VCaP (cell line): ENCODE results near the gene INAFM2.
A peak's percentile ranks its signal among the peaks of the same experiment; 100 is the strongest.

Source experiments
- H3K27ac ChIP-seq: fragments of 450-650 bp; 2 replicates; pipeline ENCODE4 v1.5.1; 2017
- TF ChIP-seq, protein P1 (sequence below): fragments of 450-650 bp; conservative IDR thresholded peaks from 2 replicates; pipeline ENCODE4 v1.5.1; 2017; ENCODE audit warnings: mild to moderate bottlenecking, moderate library complexity

The INAFM2 gene

DNA sequence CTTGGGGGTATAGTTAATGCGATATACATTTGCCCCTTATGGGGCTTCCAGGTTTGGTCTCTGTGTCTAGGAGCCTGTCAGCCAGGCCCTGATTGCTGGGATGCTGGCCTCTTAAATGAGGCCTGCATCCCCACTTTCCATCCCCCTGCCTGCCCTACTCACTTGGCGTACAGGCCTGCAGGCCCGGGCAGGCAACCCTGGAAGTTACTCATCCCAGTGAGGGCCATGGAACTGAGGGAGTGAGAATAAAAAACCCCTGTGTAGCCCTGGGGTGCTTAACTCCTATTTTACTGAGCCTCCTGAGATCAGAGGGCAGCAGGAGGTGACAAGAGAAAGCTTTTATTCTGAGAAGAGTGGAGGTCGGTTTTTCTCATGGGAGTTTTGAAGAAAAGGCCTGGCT, 36.5 kb downstream of the INAFM2 start:
- TF ChIP-seq, protein P1, sequence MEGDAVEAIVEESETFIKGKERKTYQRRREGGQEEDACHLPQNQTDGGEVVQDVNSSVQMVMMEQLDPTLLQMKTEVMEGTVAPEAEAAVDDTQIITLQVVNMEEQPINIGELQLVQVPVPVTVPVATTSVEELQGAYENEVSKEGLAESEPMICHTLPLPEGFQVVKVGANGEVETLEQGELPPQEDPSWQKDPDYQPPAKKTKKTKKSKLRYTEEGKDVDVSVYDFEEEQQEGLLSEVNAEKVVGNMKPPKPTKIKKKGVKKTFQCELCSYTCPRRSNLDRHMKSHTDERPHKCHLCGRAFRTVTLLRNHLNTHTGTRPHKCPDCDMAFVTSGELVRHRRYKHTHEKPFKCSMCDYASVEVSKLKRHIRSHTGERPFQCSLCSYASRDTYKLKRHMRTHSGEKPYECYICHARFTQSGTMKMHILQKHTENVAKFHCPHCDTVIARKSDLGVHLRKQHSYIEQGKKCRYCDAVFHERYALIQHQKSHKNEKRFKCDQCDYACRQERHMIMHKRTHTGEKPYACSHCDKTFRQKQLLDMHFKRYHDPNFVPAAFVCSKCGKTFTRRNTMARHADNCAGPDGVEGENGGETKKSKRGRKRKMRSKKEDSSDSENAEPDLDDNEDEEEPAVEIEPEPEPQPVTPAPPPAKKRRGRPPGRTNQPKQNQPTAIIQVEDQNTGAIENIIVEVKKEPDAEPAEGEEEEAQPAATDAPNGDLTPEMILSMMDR: no peak
- no peak overlapping the region for H3K27ac ChIP-seq

DNA sequence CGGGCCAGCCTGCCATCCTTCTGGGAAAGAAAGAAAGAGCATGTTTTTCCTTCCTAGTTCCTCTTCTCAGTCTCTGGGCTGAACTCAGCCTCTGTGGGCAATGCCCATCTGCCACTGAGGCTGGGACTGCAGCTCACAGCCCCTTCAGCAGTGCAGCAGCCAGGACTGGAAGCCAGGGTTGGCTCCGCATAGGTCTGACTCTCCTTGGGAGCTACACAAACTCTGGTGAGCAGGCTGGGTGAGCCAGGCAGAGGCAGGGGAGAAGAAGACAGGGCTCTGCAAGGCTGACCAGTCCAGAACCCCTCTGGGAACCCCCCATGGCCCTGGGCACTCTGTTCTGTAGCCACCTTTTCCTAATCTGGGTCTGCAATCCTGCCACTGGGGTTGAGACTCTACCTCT, 38.1 kb downstream of the INAFM2 start:
- H3K27ac ChIP-seq: no peak overlapping the region

DNA sequence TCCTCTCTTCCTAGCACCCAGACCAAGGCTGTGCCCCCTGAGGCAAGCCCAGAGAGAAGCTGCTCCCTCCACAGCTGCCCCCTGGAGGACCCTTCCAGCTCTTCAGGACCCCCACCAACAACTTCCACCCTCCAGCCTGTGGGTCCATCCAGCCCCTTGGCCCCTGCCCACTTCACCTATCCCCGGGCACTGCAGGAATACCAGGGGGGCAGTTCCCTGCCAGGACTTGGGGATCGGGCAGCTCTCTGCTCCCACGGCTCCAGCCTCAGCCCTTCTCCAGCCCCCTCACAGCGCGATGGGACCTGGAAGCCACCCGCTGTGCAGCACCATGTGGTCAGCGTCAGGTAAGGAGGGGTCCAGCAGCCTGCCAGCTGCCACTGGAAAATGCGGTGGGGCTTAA, 40.1 kb downstream of the INAFM2 start:
- no peak overlapping the region for H3K27ac ChIP-seq
- TF ChIP-seq, protein P1: no peak

More for the DNA sequence above, 38.1 kb downstream of the INAFM2 start:
- TF ChIP-seq, protein P1: no peak

DNA sequence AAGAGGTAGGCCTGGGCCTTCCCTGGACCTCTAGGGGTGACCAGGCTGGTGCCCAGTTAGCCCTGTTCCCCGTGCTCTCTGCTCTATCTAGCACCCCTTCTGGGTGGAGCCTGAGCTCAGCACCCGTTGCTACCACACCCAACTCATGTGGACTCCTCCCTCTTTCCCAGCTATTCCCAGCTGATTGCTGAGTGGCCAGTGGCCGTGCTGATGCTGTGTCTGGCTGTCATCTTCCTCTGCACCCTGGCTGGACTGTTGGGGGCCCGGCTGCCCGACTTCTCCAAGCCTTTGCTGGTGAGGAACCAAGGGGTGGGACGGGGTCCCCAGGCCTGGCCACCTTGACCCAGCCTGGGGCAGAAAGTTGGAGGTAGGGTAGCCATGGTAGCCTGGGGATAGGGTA, 40.8 kb downstream of the INAFM2 start:
- no peak overlapping the region for H3K27ac ChIP-seq
- TF ChIP-seq, protein P1: no peak

DNA sequence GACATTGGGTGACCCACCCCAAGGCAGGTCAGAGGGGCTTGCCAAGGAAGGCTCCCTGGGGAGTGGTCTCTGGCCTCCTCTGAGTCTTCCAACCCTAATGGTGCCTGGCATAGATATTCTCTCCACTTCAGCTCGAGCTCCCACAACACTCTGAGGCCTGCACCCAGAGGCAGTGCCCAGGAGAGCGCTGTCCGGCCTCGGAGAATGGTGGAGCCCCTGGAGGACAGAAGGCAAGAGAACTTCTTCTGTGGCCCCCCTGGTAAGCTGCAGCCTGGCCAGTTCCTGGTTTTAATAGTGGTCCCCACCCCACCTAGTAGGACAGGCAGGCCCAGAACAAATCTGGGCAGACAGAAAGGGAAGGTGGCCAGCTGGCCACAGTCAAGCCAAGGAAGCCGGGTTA, 41.5 kb downstream of the INAFM2 start:
- no peak overlapping the region for H3K27ac ChIP-seq
- TF ChIP-seq, protein P1: no peak

DNA sequence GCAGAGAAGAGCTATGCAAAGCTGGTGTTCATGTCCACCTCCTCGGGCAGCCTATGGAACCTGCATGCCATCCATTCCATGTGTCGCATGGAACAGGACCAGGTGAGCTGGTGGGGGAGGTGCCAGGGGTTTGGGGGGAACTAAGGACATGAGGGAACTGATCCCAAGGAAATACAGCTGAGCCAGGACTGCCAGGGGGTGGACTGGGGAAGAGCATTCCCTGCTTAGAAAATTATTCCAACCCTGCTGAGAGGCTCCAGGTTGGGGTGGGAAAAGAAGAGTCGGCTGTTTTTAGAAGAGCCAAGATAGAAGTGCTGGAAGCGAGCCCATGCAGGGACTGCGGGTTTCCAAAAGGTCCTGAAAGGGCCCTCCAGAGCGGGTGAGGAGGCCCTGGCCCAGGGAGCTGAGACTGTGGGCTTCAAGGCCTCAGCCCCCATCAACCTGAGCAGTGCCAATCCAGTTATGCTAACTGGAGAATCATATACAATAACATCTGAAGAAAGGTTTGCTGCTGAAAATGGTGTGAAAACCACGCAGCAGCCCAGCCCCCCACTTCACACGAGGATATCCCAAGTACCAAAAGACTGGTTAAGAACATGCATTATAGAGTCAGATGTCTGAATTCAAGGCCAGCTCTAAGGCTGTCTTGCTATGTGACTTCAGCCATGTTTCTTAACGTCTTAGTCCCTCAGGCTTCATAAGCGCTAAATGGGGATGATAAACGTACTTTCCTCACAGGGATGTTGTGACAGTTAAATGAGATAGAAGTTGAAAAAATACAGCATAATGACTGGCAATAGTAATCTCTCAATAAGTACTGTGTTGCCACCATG, 42.3 kb downstream of the INAFM2 start:
- TF ChIP-seq, protein P1: no peak
- no peak overlapping the region for H3K27ac ChIP-seq

DNA sequence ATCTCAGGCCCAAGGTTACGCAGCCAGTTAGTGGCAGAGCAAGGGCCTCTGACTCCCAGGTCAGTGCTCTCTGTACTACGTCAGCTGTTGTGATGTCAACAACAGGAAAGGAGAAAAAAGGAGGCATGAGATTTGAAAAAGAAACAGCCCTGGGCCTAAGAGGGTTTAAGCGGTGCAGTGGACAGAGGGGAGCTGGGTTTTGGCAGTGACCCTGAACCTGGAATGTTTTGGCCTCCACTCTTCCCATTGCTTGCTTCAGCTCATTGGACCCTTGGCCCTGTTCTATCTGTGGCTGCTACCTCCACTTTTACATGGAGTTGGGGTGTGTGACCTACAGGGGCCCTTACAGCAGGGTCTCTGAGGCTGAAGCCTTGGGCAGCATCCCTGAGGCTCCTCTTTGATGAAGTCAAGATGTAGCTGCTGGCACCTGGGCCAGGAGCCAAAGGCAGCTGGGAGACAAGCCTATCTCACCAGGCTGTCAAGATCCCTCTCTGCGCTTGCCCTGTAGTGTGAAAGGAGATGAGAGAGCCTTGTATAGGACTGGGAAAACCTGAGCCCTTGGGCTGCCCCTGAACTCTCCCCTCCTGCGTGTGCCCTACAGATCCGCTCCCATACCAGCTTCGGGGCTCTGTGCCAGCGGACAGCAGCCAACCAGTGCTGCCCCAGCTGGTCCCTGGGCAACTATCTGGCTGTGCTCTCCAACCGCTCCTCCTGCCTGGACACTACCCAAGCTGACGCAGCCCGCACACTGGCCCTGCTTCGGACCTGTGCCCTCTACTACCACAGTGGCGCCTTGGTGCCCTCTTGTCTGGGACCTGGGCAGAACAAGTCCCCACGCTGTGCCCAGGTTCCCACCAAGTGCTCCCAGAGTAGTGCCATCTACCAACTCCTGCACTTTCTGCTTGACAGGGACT, 43.2 kb downstream of the INAFM2 start:
- H3K27ac ChIP-seq: peak overlapping the region; percentile 52
- TF ChIP-seq, protein P1: no peak
